ENCODE measurements around the gene KIAA1549. TPM values are rescaled to one million over a fixed set of nuclear protein-coding genes. Genes with fewer than 3 reads are reported as not detected.
A peak's percentile ranks its signal among the peaks of the same experiment; 100 is the strongest.
"Not testable (repeated sequence)": the region's sequence is repeated elsewhere in the genome, so short reads cannot be mapped to it uniquely, and the experiment has no call there.

Gene KIAA1549
- total RNA-seq, 1 experiment from 2014 or later, result 3.3 TPM

DNA sequence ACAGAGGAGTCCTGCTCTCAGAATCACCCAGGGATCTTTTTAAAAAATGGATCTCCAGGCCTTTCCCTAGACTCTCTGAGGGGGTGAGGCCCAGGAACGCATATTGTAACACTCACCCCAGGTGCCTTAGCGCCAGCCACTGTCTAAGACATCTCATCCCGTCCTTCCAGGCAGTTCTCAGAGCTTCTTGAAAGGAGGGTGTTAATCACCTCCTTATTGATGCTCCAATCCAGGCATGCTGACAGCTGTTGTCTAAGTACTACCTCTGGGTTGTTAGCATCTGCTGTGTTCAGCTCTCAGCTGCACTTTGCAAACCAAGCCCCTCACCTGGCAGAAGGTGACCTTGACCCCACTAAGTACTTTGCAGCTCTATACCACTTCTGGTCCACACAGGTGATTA is 36.0 kb downstream of the KIAA1549 start:
- DNase-seq (ENCODE audit: low read depth), result no peak

DNA sequence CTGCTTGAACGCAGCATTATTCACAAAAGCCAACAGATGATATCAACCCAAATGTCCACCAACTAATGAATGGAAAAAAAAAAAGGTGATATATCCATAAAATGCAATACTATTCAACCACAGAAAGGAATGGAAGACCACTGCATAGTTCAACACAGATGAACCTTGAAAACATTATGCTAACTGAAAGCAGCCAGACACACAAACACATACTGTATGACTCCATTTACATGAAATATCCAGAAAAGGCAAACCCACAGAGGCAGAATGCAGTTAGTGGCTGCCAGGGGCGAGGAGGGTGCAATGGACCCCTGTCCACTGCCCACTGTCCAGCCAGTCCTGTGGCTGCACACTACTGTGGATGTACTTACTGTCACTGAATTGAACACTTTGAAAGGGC is 36.6 kb downstream of the KIAA1549 start:
- DNase-seq (ENCODE audit: low read depth), result no peak

GRCh38 chr7:138943061-138943460 is 38.1 kb downstream of the KIAA1549 start:
- no peak for DNase-seq (ENCODE audit: low read depth)

- DNase-seq (ENCODE audit: low read depth), result no peak
Measured at GRCh38 chr7:138941545-138941944, 39.6 kb downstream of the KIAA1549 start.

DNA sequence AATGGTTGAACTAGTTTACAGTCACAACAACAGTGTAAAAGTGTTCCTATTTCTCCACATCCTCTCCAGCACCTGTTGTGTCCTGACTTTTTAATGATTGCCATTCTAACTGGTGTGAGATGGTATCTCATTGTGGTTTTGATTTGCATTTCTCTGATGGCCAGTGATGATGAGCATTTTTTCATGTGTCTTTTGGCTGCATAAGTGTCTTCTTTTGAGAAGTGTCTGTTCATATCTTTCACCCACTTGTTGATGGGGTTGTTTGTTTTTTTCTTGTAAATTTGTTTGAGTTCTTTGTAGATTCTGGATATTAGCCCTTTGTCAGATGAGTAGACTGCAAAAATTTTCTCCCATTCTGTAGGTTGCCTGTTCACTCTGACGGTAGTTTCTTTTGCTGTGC is 40.6 kb downstream of the KIAA1549 start:
- DNase-seq (ENCODE audit: low read depth), result not testable (repeated sequence)

DNA sequence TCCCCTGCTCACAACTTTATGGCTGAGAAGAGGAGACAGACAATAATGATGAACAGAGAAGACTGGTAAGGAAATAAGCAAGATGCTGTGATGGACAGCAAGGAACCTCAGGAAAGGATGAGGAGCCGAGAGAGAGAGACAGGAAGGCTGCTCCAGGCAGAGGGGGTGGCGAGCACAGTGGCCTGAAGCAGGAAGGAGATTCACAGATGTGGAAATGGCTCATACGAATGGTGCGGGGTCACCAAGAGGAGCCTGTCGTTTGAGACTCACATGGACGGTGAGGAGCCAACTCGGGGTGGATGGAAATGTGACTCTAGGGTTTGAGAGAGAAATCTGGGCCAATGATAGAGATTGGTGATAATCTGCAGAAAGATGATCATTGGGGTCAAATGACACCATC is 43.7 kb downstream of the KIAA1549 start:
- DNase-seq (ENCODE audit: low read depth), result no peak

GRCh38 chr7:138935465-138936011 is 45.7 kb downstream of the KIAA1549 start:
- DNase-seq (ENCODE audit: low read depth), result peak; percentile 96

DNA sequence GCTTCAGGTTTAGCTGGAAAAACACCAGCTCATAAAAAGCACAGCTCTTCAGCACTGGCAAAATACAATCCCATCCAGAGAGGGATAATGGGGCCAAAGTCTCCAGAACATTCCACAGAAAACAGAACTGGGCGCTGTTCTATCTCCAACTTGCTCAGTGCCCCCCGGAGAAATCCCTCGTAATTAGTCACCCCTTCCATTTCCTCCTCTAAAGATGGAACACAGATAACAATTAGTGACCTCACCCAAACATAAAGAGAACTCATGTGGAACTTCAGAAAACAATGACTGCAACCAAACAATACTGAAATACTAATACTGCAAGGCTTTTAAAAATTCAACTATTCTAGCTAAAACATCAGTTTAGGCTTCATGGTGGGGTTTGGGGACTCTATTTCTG is 46.3 kb downstream of the KIAA1549 start:
- peak; percentile 60 for DNase-seq (ENCODE audit: low read depth)

- DNase-seq (ENCODE audit: low read depth), result no peak
Measured at GRCh38 chr7:138934367-138934766, 46.8 kb downstream of the KIAA1549 start.

DNA sequence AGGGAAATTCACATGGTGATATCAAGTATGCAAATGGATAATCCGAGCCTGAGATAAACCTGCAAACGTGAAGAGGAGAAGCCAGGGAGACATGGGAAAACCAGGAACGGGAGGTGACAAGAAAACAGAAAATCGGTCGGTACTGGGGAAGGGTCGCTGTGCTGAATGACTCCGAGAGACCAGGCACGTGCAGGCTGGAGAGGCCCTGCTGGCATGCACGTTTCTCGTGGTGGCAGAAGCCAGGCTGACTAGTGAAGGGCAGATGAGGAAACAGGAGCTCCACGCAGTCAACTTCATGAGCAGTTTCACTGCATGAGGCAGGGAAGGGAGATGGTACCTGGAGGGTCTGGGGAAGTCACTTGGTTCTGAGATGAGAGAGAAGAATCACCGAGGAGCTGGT is 48.3 kb downstream of the KIAA1549 start:
- no peak for DNase-seq (ENCODE audit: low read depth)

- DNase-seq (ENCODE audit: low read depth), result no peak
Measured at GRCh38 chr7:138932427-138932826, 48.8 kb downstream of the KIAA1549 start.

DNA sequence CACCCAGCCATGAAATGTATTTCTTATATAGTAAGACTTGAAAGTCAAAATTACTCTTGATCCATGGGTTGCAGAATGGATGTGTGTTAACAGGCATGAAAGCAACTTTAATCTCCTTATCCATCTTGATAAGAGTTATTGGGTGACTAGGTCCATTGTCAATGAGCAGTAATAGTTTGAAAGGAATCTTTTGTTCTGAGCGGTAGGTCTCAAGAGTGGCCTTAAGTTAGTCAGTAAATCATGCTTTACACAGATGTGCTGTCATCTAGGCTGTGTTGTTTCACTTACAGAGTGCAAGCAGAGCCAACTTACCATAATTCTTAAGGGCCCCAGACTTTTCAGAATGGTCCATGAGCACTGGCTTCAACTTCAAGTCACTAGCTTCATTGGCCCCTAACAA is 51.2 kb downstream of the KIAA1549 start:
- DNase-seq (ENCODE audit: low read depth), result no peak

DNA sequence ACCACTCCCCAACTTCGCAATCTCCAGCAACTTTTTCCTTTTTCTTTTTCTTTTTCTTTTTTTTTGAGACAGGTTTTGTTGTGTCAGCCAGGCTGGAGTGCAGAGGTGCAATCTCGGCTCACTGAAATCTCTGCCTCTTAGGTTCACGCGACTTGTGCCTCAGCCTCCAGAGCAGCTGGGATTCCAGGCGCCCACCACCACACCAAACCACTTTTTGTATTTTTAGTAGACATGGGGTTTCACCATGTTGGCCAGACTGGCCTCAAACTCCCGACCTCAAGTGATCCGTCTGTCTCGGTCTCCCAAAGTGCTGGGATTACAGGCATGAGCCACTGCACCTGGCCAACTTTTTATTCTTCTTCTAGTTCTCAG is 55.0 kb downstream of the KIAA1549 start:
- DNase-seq (ENCODE audit: low read depth), result no peak

DNA sequence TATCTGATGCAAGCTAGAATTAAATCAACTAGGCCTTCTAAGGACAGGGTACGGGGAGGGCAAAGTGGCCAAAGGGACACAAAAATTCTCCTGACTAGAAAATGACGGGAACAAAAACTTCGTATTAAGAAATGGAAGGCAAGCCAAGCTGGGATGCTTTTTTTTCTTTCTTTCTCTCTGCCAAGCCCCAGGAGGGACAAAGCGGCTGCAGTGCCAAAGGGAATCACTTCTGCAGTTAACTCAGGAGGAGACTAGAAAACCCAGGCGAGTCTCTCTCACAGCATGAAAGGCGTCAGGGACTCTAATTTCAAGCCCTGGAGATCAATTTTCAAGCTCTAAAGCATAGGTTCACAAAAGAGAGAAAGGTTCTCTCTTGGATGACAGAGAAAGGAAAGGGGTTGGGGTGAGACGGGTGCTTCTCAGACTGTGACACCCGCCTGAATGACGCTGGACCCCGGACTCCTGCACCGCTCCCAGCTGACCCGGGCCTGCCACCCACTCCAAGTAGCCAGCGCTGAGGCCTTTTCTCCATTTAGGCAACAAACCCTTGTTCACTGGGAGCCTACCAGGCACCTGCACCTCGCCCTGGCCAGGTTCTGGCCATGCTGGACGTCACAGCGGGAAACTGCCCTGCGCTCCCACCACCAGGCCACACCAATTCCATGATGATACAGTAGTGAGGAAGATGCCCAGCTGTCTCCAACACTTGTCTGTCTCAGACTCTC is 56.5 kb downstream of the KIAA1549 start:
- DNase-seq (ENCODE audit: low read depth), result no peak

DNA sequence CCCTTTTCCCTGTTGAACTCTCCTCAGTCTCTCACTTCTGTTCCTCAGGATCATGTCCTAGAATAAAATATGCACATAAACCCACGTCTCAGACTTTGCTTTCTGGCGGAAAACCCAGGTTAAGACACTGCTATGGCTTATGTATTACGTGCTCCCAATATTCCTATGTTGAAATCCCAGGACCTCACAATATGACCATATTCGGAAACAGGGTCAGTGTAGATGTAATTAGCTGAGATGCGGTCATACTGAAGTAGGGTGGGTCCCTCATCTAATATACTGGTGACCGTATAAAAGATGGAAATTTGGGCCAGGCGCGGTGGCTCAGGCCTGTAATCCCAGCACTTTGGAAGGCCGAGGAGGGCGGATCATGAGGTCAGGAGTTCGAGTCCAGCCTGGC is 59.9 kb downstream of the KIAA1549 start:
- no peak for DNase-seq (ENCODE audit: low read depth)

DNA sequence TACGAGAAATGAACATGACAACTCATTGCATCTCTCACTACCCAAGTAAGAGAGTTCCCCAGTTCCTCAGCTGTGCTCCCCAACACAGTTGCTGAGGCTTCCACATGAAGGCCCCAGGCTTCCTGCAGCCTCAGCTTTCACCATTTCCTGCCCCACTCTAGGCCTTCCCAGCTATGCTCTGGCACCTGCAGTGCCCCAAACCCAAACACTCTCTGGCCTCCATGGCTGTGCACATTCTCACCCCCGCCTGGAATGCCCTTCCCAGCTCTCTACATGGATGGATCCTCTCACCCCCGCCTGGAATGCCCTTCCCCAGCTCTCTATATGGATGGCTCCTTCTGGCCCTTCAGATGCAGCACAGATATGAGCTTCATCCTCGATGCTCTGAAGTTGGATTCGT is 61.3 kb downstream of the KIAA1549 start:
- DNase-seq (ENCODE audit: low read depth), result no peak

- DNase-seq (ENCODE audit: low read depth), result no peak
Measured at GRCh38 chr7:138919216-138919615, 62.0 kb downstream of the KIAA1549 start.

DNA sequence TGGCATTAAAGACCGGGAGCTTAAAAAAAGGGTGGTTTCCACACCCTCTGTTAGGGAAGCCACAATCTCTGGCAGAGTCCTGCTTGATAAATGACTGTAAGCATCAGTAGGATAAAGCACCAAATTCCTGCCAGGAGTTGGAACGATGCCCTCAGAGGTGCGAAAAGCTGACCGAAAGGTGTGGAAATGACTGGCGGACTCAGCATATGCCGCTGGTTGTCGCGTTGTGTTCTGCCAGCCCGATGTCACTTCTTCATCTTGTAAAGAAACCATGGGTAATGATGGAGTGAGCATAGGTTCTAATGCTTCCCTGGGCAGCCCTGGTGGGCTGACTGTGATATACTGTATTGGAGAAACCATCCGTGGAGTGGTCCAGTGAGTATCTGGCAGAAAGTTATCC is 62.4 kb downstream of the KIAA1549 start:
- no peak for DNase-seq (ENCODE audit: low read depth)

- DNase-seq (ENCODE audit: low read depth), result no peak
Measured at GRCh38 chr7:138918176-138918575, 63.0 kb downstream of the KIAA1549 start.

DNA sequence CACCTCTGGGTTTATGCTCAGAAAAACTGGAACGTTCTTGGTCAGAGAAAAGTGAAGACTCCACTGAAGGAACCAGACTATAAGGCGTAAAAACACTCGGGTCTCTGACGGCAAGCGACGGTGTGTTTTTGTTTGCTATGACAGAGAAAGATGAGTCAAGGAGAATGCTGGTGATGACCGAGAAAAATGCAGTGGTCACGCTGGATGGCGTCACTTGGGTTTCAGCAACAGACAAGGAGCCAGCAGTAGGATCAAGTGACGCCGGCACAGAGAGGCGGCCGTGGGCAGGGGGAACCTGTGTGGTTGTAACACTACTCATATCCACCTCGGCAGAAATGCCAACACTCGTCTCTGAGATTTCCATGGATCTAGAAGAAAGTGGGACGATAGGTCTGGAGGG is 63.4 kb downstream of the KIAA1549 start:
- no peak for DNase-seq (ENCODE audit: low read depth)

GRCh38 chr7:138916731-138917130 is 64.5 kb downstream of the KIAA1549 start:
- no peak for DNase-seq (ENCODE audit: low read depth)

DNA sequence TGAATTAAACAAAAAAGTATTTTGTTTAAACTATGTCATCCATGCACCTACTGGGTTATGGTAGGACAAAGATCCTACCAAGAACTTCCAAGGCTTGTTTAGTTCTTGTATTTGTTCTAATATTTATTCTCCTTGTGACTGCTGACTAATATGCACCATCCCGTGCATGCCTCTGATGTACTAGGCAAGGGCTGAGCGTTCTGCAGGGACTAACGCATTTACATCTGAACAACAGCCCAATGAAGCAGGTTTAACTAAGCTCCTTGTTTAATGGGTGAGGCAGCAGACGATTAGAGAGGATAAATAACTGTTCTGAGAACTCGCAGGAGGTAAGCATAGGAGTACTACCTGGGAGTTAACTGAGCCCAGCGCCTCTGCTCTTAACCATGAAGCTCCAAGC is 64.9 kb downstream of the KIAA1549 start:
- DNase-seq (ENCODE audit: low read depth), result no peak

GRCh38 chr7:138913783-138914182 is 67.4 kb downstream of the KIAA1549 start:
- DNase-seq (ENCODE audit: low read depth), result no peak

GRCh38 chr7:138911007-138911406 is 70.2 kb downstream of the KIAA1549 start:
- DNase-seq (ENCODE audit: low read depth), result no peak
